Calu3 (cell line): ENCODE results near the gene ST6GALNAC6. TPM values are rescaled to one million over a fixed set of nuclear protein-coding genes. Genes with fewer than 3 reads are reported as not detected.

Source experiments
- BruUV-seq: library from RNA; stranded (reverse); fragments of 400-500 nt; replicated peaks from 2 replicates; lab custom pipeline; 2021; lab: Mats Ljungman, UMichigan
- CTCF ChIA-PET: fragments of 300-600 bp; sonication (Branson Sonifier 250); formaldehyde crosslinking; loops from one replicate; lab custom pipeline; 2022; ENCODE audit warnings: antibody characterized with exemption; lab: Charles Lee
- DNase-seq: peaks from one replicate; pipeline ENCODE4 v3.0.0; 2022
- H3K27ac Mint-ChIP-seq: one replicate; pipeline ENCODE4 v1.8.0; 2022; ENCODE audit warnings: mixed read lengths; ENCODE audit not compliant: unreplicated experiment
- H3K27me3 Mint-ChIP-seq: one replicate; pipeline ENCODE4 v1.8.0; 2022; ENCODE audit warnings: mixed read lengths; ENCODE audit not compliant: unreplicated experiment
- H3K36me3 Mint-ChIP-seq: one replicate; pipeline ENCODE4 v1.8.0; 2022; ENCODE audit warnings: mild to moderate bottlenecking, moderate library complexity, mixed read lengths; ENCODE audit not compliant: insufficient read depth, unreplicated experiment
- H3K4me1 Mint-ChIP-seq: one replicate; pipeline ENCODE4 v1.8.0; 2022; ENCODE audit warnings: mild to moderate bottlenecking, low read depth, mixed read lengths; ENCODE audit not compliant: unreplicated experiment
- H3K4me3 Mint-ChIP-seq: one replicate; pipeline ENCODE4 v1.8.0; 2022; ENCODE audit warnings: mild to moderate bottlenecking, low read depth, moderate library complexity, mixed read lengths; ENCODE audit not compliant: unreplicated experiment
- H3K9me3 Mint-ChIP-seq: one replicate; pipeline ENCODE4 v1.8.0; 2022; ENCODE audit warnings: low read depth, mixed read lengths; ENCODE audit not compliant: unreplicated experiment
- CTCF ChIP-seq: fragments of 200-600 bp; IDR thresholded peaks from one replicate; pipeline ENCODE4 v1.8.0; 2022; ENCODE audit warnings: antibody characterized with exemption; ENCODE audit not compliant: unreplicated experiment
- intact Hi-C: fragments of 100-400 bp; cut with micrococcal nuclease; formaldehyde crosslinking; loops from one replicate; pipeline ENCODE4 v1.10.0; 2022; ENCODE audit not compliant: unreplicated experiment
- total RNA-seq: library from RNA; stranded (reverse); gene quantifications from 2 replicates; pipeline ENCODE4 v1.2.3, GENCODE V29; 2022

The ST6GALNAC6 gene
- total RNA-seq, 1 experiment from 2014 or later, result 9.1 TPM

- no peaks in the 10 kb centered on the region for H3K4me1 Mint-ChIP-seq
- intact Hi-C loops, result no loop called here
- TF ChIP-seq CTCF, result no peak
- no peak overlapping the region for H3K27ac Mint-ChIP-seq
- no peak overlapping the region for H3K4me3 Mint-ChIP-seq
- peaks cover 11% of the 10 kb centered on the region for H3K27me3 Mint-ChIP-seq
- CTCF ChIA-PET, result no interaction called here
- BruUV-seq, result no TSS peak
- H3K9me3 Mint-ChIP-seq, result peaks cover 8% of the 10 kb centered on the region
- H3K36me3 Mint-ChIP-seq, result no peaks in the 10 kb centered on the region
- no peak for DNase-seq
These were observed 45.9 kb downstream of the ST6GALNAC6 start for GRCh38 chr9:127853312-127854183.

GRCh38 chr9:127852829-127853228 lies 46.6 kb downstream of the ST6GALNAC6 start:
- Mint-ChIP-seq H3K4me1 (no peaks in the 10 kb centered on the region), H3K4me3 (no peak overlapping the region), H3K9me3 (peaks cover 8% of the 10 kb centered on the region), H3K27me3 (peaks cover 11% of the 10 kb centered on the region), H3K36me3 (no peaks in the 10 kb centered on the region), H3K27ac (no peak overlapping the region)
- DNase-seq, result no peak
- intact Hi-C loops, result no loop called here
- no TSS peak for BruUV-seq
- CTCF ChIA-PET, result no interaction called here
- TF ChIP-seq CTCF, result no peak

GRCh38 chr9:127850286-127850830 lies 49.0 kb downstream of the ST6GALNAC6 start:
- Mint-ChIP-seq H3K27ac (no peak overlapping the region), H3K27me3 (peaks cover 11% of the 10 kb centered on the region), H3K4me3 (no peak overlapping the region), H3K36me3 (no peaks in the 10 kb centered on the region), H3K9me3 (peaks cover 8% of the 10 kb centered on the region), H3K4me1 (no peaks in the 10 kb centered on the region)
- intact Hi-C loops, result no loop called here
- no TSS peak for BruUV-seq
- no peak for DNase-seq
- no peak for TF ChIP-seq CTCF
- CTCF ChIA-PET, result no interaction called here

GRCh38 chr9:127848756-127849504 lies 50.5 kb downstream of the ST6GALNAC6 start:
- H3K27ac Mint-ChIP-seq, result no peak overlapping the region
- TF ChIP-seq CTCF, result no peak
- H3K36me3 Mint-ChIP-seq, result no peaks in the 10 kb centered on the region
- no peak overlapping the region for H3K4me3 Mint-ChIP-seq
- BruUV-seq, result no TSS peak
- intact Hi-C loops, result no loop called here
- CTCF ChIA-PET, result no interaction called here
- H3K4me1 Mint-ChIP-seq, result no peaks in the 10 kb centered on the region
- H3K9me3 Mint-ChIP-seq, result peaks cover 8% of the 10 kb centered on the region
- peaks cover 11% of the 10 kb centered on the region for H3K27me3 Mint-ChIP-seq
- no peak for DNase-seq
